Activated CD4-positive, alpha-beta T cell treated with anti-CD3 and anti-CD28 coated beads, Interleukin-2, Interleukin-4, amounts not matched to agents 100 ng/mL and 50 ng/mL, durations not matched to agents 16 hours and 8 hours (primary cell): ENCODE results near the gene TMPRSS7.
"Not testable (repeated sequence)": the region's sequence is repeated elsewhere in the genome, so short reads cannot be mapped to it uniquely, and the experiment has no call there.

ENCODE experiments used
- DNase-seq: peaks from one replicate; pipeline ENCODE4 v3.0.0-alpha.2; 2020; ENCODE audit warnings: low spot score

The TMPRSS7 gene

GRCh38 chr3:112013058-112013783 is 21.3 kb upstream of the TMPRSS7 start:
- DNase-seq: peak; percentile 73

DNA sequence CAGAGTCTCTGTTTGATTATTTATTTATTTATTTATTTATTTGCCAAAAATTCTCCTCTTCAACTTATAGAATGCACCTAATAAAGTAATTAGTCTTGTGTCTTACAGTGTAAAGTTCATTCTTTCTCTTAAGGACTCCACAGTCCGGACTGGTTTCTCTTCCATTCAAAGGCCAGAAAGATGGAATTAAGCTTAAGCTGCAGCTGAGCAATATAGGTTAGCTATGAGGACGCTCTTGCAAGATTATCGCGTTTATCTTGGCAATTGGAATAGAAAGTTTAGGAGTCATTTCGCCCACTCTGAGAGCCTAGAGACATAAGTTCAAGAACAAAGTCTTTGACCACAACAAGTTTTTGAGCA is 20.8 kb upstream of the TMPRSS7 start:
- DNase-seq: no peak

DNA sequence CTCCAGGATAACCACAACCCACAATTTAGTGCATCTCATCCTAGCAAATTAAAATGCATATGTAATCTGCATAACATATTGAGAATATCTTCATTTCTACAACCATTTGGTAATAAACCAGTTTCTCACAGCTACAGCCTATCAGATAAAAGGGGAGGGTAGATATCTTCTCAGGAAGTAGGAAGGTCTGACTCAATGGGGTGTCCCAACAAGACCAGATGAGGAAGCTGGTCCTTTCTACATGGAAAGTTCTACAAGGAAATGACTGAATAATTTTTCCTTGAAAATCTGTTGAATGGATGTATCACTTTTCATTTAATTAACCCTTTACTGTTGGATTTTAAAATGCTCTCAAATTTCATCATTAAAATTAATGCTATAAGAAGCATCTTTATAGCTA is 17.4 kb upstream of the TMPRSS7 start:
- DNase-seq: no peak

GRCh38 chr3:112018712-112019111 is 15.8 kb upstream of the TMPRSS7 start:
- no peak for DNase-seq

DNA sequence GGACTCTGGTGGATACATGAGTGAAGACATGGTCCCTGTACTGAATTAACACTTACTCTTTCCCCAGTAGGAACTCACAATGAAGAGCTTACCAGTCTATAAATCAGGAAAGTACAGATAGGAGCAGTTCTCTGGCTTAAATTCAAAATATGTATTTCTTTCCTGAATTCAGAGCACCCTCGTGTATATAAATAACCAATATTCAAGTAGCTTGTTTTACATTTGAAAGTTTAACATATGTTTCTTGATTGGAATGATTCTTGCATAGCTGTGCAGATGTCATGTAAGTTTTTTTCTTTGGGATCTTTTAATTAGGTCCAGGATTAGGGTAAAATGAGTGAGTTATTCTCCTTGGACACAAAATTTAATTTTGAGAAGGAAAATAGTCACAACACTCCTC is 14.8 kb upstream of the TMPRSS7 start:
- DNase-seq: no peak

GRCh38 chr3:112020674-112021085 is 13.9 kb upstream of the TMPRSS7 start:
- DNase-seq: no peak

GRCh38 chr3:112027142-112027541 is 7.4 kb upstream of the TMPRSS7 start:
- DNase-seq: no peak

DNA sequence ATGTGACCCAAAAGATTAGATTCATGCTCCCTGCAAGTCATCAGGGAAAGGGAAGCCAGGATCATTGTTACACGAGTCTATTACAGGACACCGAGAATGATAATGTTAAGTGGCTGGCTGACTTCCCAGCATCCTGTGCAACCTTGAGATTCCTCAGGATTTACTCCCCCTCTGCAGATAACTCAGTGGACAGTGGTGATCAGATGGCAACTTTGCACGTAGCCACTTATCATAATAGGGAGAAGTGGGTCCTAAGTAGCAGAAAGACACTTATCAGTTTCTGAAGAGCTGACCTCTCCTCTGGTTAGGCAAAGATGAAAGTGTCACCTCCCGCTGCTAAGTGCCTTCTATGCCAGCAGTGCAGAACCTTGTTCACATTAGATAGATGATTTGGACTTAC is 6.7 kb upstream of the TMPRSS7 start:
- no peak for DNase-seq

DNA sequence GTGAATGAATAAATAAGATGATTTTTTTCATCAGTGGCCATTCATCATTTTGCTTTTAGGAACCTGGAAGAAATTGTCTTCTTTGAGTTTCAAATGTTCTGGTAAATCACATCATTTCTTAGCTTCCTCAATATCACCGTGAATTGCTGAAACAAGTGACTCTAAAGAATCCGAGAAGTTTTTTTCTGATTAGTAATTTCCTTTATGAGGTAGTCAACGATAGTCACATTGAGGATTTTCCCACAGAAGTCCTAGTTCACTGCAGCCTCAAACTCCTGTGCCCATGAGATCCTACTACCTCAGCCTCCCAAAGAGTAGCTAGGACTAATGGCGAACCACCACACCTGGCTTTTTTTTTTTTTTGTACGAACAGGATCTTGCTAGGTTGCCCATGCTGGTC is 3.6 kb upstream of the TMPRSS7 start:
- DNase-seq: no peak

GRCh38 chr3:112032098-112032731 is 2.3 kb upstream of the TMPRSS7 start:
- DNase-seq: no peak

GRCh38 chr3:112035241-112035640 is 705 bp downstream of the TMPRSS7 start:
- DNase-seq: no peak

- DNase-seq: not testable (repeated sequence)
Measured at GRCh38 chr3:112037194-112037593, 2.7 kb downstream of the TMPRSS7 start.

DNA sequence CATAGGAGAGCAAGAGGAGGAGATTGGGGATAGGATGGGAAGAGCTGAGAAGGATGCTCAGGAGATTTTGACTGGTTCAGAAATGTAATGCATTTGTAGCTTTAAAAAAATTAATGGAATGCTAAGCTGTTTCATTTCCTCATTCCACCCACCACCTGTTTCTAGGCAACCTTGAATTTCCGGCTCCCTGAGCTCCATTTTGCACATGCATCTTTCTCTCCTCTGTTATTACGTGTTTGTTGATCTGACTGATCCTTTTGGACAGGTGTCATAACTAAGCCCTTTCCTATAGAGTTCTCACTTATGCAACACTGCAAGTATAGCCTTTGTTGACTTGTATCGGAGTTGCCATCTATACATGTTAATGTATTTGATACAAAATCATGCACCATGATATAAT is 4.3 kb downstream of the TMPRSS7 start:
- no peak for DNase-seq

DNA sequence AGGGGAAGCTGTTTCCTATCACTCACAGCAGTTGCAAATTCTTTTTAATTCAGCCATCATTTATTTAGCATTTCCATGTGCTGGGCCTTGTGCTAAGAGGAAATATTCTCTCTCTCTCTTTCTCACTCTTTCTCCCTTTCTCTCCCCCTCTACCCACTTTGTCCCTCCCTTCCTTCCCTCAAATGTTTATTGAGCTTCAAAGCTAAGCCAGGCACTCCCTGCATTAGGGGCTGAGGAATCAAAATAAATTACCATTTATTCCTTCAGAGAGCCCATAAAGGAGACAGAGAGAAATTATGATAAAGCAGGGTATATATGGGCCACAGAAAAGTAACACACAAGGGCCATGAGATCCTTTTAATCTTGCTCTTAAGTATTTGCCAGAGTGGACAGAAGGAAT is 6.8 kb downstream of the TMPRSS7 start:
- DNase-seq: no peak

DNA sequence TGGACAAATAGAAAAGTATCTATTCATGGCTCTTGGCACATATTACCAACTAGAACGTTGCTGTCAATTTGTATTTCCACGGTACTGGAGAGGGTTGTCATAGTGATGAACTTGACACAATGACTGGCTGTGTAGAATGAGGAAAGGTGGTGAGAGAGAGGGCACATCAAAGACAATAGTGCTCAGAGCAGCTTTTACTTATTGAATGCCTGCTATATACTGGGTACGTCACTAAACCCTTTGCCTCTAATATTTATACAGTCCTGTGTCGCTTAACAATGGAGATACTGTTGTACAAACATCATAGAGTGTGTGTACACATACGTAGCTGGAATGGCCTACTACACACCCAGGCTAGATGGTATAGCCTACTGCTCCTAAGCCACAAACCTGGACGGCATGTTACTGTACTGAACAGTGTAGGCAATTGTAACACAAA is 8.3 kb downstream of the TMPRSS7 start:
- no peak for DNase-seq

DNA sequence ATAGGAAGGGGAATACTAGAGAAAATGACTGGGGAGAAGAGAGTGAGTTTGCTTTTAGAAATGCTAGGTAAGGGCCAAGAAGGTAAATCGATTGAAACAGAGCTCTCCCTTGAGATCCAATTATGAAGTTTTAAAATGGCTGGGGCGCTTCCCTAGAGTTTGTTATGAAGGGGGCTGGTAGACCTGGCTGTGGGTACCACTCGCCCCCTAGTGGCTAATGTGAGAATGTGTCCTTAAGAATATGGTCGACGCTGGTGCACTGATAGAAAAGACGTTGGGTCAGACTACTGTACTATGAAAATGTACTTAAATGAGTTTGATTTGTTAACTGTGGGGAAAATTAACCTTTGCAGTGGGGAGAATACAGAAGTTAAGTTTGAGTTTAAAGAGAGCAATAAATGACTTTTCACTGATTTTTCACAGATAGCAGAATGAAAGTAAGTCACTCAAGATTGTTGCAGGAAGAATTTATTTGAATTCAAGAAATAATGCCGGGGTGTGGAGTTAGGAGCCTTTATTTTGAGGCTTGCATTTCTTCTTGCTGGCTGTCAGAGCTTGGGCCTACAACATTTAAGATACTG is 9.2 kb downstream of the TMPRSS7 start:
- peak; percentile 76 for DNase-seq

- DNase-seq: no peak
Measured at GRCh38 chr3:112046599-112046998, 12.1 kb downstream of the TMPRSS7 start.

DNA sequence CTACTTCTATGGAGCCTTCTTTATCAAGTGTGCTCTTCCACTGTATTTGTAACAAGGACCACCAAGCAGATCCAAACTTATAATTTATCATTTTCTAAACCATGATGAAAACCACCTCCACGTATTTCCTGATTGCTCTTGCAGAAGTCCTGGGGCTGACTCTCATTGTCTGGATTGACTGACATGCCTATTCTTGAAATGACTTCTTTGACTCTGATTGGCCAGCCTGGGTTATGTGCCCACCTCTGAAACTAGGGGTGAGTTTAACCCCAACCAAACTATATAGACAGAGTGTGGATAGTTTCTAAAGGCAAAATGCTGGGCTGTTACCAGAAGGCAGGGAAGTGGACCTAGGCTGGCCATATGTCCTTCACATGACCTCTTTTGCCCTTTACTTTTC is 12.7 kb downstream of the TMPRSS7 start:
- peak; percentile 5 for DNase-seq

DNA sequence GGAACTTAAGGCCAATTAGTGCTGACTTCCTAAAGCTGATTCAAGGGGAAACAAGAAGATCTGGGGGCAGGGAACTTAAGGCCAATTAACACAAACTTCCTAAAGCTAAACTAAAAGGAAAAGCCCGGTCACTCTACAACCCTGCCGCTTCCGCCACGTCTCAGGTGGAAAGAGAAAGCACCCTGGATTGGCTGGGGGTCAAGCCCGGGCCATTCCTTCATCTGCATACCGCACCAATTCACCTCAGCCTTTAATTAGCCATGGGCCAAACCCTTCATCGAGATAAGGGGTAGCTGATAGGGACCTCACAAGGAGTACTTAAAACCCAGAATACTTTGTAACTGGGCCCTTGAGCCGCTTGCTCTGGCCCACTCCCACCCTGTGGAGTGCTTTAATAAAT is 14.4 kb downstream of the TMPRSS7 start:
- no peak for DNase-seq

- DNase-seq: no peak
Measured at GRCh38 chr3:112053229-112053628, 18.7 kb downstream of the TMPRSS7 start.

- DNase-seq: peak; percentile 62
Measured at GRCh38 chr3:112056451-112056929, 22.0 kb downstream of the TMPRSS7 start.

DNA sequence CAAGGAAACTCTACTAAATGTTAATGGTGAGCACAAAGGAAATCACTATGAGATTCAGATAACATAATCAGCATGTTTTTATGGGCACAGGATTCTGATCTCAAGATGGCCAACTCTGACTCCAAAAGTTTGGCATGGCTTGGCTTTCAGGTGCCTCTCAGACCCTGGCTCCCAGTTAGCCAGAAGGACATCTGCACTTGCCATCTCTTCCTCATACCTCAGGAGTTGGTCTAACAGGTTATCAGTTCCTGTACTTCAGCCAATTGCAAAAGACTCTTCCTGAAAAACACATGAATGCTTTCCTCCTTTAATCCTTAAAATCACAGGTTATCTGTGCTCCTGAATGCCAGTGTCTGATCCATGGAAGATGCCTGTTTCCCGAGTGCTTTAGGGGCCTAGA is 25.0 kb downstream of the TMPRSS7 start:
- no peak for DNase-seq

DNA sequence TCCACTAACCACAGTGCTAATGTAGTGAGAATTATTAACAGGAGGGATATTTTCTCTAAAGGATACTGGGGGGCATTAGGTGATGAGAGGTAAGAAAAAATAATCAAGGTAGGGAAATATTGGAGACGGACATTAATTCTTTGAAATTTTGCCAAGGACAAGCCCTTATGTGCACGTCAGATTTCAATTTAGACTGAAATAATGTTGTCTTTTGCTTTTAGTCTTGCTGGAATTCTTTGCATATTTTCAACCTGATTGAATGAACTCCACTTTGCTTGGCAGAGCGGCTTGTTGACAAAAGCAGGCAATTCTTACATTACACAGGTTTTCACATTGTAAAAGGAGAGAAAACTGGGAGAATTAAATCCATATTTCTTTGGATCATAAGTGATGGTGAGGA is 26.6 kb downstream of the TMPRSS7 start:
- DNase-seq: no peak
